G401 (cell line): ENCODE results near the gene ERC2. TPM values are rescaled to one million over a fixed set of nuclear protein-coding genes. Genes with fewer than 3 reads are reported as not detected.

Experiments
- DNase-seq: peaks from one replicate; pipeline ENCODE4 v3.0.0-alpha.2; 2015; ENCODE audit warnings: low spot score
- in situ Hi-C: cut with HindIII; loops from 2 replicates; pipeline ENCODE4 v1.10.0; 2016; ENCODE audit warnings: low sequenced_read_pairs, mixed read lengths
- total RNA-seq: library from RNA; depleted of rRNA; stranded (reverse); fragments of >200 nt; shearing (Covaris generic); gene quantifications from 2 replicates; pipeline ENCODE4 v1.2.3, GENCODE V29; 2014

Gene ERC2
- total RNA-seq, 1 experiment from 2014 or later: 3.8 TPM

- in situ Hi-C loops: no loop called here
- no peak for DNase-seq
These were observed 903.5 kb downstream of the ERC2 start for GRCh38 chr3:55564726-55565125.

DNA sequence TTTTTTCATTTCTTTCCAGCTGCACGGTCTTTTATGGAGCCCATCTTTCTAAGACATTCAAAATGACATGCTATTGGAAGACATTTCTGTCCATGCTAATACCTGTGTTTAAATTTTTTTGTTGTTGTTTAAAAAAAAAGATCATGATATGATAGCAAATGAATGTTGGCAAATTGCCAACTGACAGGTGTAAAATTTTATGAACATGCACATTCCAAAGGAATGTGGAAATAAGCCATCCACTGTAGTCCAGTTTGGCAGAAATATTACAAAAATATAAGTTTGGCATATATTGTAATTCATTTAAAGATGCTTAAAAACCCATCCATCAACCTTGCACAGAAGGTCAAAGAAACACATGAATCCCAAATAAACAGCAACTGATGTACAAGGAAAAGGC, 905.6 kb downstream of the ERC2 start:
- DNase-seq: peak; percentile 12
- in situ Hi-C loops: no loop called here

- DNase-seq: no peak
- in situ Hi-C loops: no loop called here
These were observed 908.5 kb downstream of the ERC2 start for GRCh38 chr3:55559500-55560423.

- DNase-seq: no peak
- in situ Hi-C loops: no loop called here
These were observed 910.0 kb downstream of the ERC2 start for GRCh38 chr3:55558316-55558715.

DNA sequence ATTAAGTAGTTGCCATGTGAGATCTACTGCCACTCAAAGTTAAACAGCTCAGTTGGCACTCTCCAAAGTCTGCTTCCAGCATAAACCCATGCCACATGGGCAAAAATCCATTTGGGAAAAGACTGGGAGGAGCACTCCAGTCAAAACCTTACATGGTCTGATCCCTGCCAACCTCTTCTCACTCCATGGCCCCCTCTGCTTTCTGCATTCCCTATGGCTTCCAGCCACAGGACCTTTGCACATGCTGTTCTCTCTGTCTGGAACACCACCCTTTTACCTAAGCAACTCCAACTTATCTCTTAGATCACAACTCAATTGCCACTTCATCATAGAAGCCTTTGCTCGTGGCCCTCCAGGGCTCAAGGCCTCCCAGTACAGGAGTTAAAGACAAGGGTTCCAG, 910.7 kb downstream of the ERC2 start:
- DNase-seq: no peak
- in situ Hi-C loops: no loop called here

GRCh38 chr3:55556619-55557537, 911.4 kb downstream of the ERC2 start:
- in situ Hi-C loops: no loop called here
- no peak for DNase-seq

DNA sequence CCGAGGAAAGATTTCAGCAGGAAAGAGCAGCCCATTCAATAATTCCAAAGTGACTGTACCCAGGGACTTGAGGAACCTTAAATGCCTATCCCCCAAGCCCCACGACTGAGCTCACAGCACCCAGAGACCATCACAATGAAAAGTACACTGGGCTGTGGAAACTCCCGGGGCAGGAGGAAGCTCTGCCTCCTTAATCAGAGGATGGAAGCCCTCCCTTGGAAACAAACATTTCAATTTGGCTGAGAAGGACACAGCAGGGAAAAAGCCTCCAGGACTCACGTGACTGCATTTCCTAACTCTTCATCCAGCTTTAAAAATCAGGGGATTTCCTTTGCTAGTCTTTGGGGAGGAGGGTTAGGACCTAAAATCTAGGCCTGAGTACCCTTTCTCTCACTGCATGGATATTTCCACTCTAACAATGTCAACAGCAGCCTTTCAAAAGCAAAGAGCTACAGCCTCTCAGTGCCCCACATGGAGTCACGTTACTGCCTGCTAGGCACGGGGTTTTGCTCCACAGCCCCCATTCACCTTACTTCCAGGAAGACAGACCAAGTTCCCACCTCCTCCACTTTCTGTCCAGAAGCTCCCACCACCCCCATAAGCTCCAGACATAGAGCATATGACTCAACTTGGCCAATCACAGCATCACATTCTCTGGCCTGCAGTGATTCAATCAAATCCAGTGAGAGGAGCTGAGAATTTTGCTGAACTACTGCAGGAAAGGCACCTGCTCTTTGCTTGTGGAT, 912.2 kb downstream of the ERC2 start:
- in situ Hi-C loops: no loop called here
- peak; percentile 18 for DNase-seq

- DNase-seq: no peak
- in situ Hi-C loops: no loop called here
These were observed 913.4 kb downstream of the ERC2 start for GRCh38 chr3:55554634-55555425.

DNA sequence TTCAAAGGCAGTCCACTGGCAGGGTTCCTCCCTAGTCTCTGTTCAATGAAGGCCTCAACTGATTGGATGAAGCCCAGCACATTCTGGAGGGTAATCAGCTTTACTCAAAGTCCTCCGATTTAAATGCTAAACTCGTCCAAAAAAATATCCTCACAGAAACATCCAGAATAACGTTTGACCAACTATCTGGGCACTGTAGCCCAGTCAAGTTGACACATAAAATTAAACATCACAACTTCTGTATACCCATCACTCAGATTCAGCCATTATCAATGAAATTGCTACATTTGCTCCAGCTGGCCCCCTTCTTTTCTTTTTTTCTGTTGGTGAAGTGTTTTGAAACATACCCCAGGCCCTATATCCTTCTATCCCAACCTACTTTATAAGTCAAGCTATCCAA, 916.6 kb downstream of the ERC2 start:
- DNase-seq: no peak
- in situ Hi-C loops: no loop called here

DNA sequence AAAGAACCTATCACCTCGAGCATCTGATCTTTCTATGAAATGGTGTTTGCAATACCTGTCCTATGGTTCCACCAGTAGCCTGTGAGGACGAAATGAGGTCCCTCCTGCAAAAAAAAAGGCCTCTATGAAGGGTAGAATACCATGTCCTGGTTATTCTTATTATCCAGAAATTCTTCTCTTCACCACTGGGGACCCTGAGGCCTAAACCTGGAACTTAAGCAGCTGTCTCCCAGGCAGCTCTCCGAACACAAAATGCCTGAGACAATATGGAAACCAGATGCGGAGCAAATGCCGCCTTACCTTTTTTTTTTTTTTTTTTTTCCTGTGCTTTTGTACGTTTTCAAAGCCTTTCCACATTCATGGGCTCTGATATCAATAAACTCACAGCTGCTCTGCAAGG, 919.1 kb downstream of the ERC2 start:
- no peak for DNase-seq
- in situ Hi-C loops: no loop called here

DNA sequence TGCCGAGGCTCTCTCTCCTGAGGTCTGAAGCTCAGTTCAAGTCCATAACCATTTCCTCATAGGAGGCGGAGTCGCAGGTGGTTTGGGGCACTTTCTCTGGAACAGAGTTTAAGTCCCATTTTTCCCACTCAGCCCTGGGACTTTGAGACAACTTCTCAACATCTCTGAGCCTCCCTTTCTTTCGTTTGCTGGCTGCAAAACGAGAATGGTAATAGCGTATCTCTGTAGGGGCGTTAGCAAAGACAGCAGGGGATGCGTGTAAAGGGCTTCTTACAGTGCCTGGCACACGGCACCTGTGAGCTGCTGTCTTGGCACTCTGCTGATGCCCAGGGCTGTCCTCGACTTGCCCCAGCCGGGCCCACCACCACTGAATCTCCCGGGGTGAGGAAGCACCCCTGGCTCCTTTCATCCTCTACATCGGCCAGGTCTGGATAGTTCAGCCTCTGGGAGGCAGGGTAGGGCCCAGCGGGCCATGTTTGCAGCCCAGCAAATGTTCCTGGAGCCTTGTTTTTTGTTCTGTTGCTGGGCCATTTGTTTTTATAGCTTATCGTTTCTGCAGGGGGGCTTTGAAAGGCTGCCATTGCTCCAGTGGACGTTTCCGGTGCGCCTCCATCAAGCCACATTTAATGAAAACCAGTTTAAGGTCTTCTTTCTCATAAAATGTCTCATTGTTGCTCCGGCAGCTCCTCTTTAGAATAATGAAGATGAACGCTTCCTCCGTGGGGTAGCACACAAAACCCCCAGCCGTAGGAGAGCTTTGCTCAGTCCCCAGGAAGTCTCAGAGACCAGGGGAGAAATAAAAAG, 921.2 kb downstream of the ERC2 start:
- DNase-seq: no peak
- in situ Hi-C loops: no loop called here

GRCh38 chr3:55545995-55546394, 922.3 kb downstream of the ERC2 start:
- in situ Hi-C loops: no loop called here
- no peak for DNase-seq

DNA sequence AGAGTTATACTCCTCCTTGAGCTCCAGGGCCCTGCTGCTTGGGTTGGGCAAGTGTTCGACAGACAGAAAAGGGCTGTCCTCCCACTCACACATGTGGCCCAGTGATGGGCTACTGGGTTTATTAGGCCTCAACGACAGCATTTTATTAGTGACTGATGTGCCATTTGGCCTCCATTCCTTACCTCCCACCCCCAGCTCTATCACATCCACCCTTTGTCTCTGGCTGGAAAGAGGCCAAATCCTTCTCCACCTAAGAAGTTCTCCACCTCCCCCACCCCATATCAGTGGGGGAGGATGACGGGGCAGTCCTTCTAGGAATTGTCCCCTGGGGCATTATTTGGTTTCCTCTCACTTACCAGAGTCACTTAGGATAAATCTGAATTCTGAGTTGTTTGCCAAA, 924.0 kb downstream of the ERC2 start:
- in situ Hi-C loops: no loop called here
- no peak for DNase-seq

GRCh38 chr3:55543181-55543614, 925.1 kb downstream of the ERC2 start:
- DNase-seq: no peak
- in situ Hi-C loops: no loop called here

DNA sequence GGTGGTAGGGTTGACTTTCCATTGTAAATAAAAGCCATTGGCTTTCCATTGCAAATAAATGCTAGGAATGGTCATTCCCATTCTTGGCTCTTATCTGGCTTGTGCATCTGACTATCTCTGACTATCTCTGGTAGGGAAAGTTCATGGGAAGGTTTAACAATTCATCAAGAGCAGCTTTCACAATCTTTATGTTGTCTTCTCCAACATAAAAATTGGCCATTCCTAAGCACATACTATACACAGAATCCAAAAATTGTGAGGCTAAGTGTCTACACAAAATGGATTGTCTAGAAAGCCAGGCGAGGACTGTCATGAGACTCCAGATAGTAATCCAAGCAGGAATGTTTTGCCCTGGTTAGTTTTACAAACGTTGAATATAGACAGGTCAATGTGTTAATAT, 926.8 kb downstream of the ERC2 start:
- no peak for DNase-seq
- in situ Hi-C loops: no loop called here

GRCh38 chr3:55541016-55541415, 927.3 kb downstream of the ERC2 start:
- in situ Hi-C loops: no loop called here
- DNase-seq: no peak

GRCh38 chr3:55540579-55540978, 927.7 kb downstream of the ERC2 start:
- in situ Hi-C loops: no loop called here
- no peak for DNase-seq

GRCh38 chr3:55538158-55538557, 930.1 kb downstream of the ERC2 start:
- in situ Hi-C loops: no loop called here
- no peak for DNase-seq
